IMR-90 (cell line): ENCODE measurements around the gene NTF3. TPM values are rescaled to one million over a fixed set of nuclear protein-coding genes. Genes with fewer than 3 reads are reported as not detected.

Experiments used
- ATAC-seq: fragments of 200-7000 bp; cut with Tn5 transposase; 2 replicates; pipeline ENCODE4 v1.9.1; 2020; ENCODE audit warnings: low read depth, mild to moderate bottlenecking, moderate library complexity
- BruUV-seq: library from RNA; stranded (reverse); fragments of 400-500 nt; replicated peaks from 2 replicates; lab custom pipeline; 2021; lab: Mats Ljungman, UMichigan
- CTCF ChIA-PET: fragments of 300-600 bp; formaldehyde crosslinking; extraction: SDS; loops from one replicate; lab custom pipeline; 2021; ENCODE audit warnings: antibody characterized with exemption; lab: Yijun Ruan, JAX
- POLR2A ChIA-PET: fragments of 300-600 bp; sonication (Branson Sonifier 250); formaldehyde crosslinking; loops from one replicate; lab custom pipeline; 2022; ENCODE audit warnings: antibody characterized with exemption; ENCODE audit not compliant: unreplicated experiment; lab: Charles Lee
- DNase-seq: peaks from one replicate; pipeline ENCODE4 v3.0.0; 2013
- H2AFZ ChIP-seq: replicated peaks from 2 replicates; pipeline ENCODE3; 2013; ENCODE audit warnings: low read length, mild to moderate bottlenecking; ENCODE audit not compliant: poor library complexity
- H2AK5ac ChIP-seq: 2 replicates; pipeline ENCODE4 v1.6.1; 2013; ENCODE audit warnings: low read depth, low read length, inconsistent platforms
- H2AK9ac ChIP-seq: replicated peaks from 2 replicates; pipeline ENCODE3; 2013; ENCODE audit warnings: mild to moderate bottlenecking, low read depth, low read length, moderate library complexity; ENCODE audit not compliant: poor library complexity
- H2BK120ac ChIP-seq: 2 replicates; pipeline ENCODE4 v1.6.1; 2013; ENCODE audit warnings: low read depth, low read length, inconsistent platforms
- H2BK15ac ChIP-seq: 3 replicates; pipeline ENCODE4 v1.6.1; 2013; ENCODE audit warnings: low read depth, low read length, inconsistent platforms
- H2BK20ac ChIP-seq: 2 replicates; pipeline ENCODE4 v1.6.1; 2013; ENCODE audit warnings: low read depth, mild to moderate bottlenecking, inconsistent platforms, low read length, moderate library complexity
- H2BK5ac ChIP-seq: 2 replicates; pipeline ENCODE4 v1.6.1; 2013; ENCODE audit warnings: mild to moderate bottlenecking, low read depth, low read length, inconsistent platforms; ENCODE audit not compliant: poor library complexity, severe bottlenecking
- H3K14ac ChIP-seq: replicated peaks from 2 replicates; pipeline ENCODE4 v1.6.1; 2013; ENCODE audit warnings: low read depth, low read length, inconsistent platforms
- H3K18ac ChIP-seq: 2 replicates; pipeline ENCODE4 v1.6.1; 2013; ENCODE audit warnings: low read depth, low read length, control low read depth
- H3K23ac ChIP-seq: 2 replicates; pipeline ENCODE4 v1.6.1; 2013; ENCODE audit warnings: low read depth, low read length, inconsistent platforms
- H3K27ac ChIP-seq: 2 replicates; pipeline ENCODE4 v1.5.1; 2013; ENCODE audit warnings: mild to moderate bottlenecking, control low read depth, low read length; ENCODE audit not compliant: insufficient read depth
- H3K27me3 ChIP-seq: 2 replicates; pipeline ENCODE4 v1.6.1; 2013; ENCODE audit warnings: low read length; ENCODE audit not compliant: control insufficient read depth, insufficient read depth
- H3K36me3 ChIP-seq: 2 replicates; pipeline ENCODE4 v1.6.1; 2013; ENCODE audit warnings: low read length, mixed read lengths; ENCODE audit not compliant: control insufficient read depth, insufficient read depth
- H3K4ac ChIP-seq: 2 replicates; pipeline ENCODE4 v1.6.1; 2013; ENCODE audit warnings: low read depth, low read length, inconsistent platforms
- H3K4me1 ChIP-seq: 2 replicates; pipeline ENCODE4 v1.6.1; 2013; ENCODE audit warnings: low read length, mixed read lengths; ENCODE audit not compliant: control insufficient read depth, insufficient read depth
- H3K4me2 ChIP-seq: 2 replicates; pipeline ENCODE4 v1.6.1; 2013; ENCODE audit warnings: low read depth, mild to moderate bottlenecking, control low read depth, low read length, moderate library complexity
- H3K4me3 ChIP-seq: 2 replicates; pipeline ENCODE4 v1.5.1; 2013; ENCODE audit warnings: low read depth, mild to moderate bottlenecking, control low read depth, low read length, moderate library complexity; ENCODE audit not compliant: insufficient read depth
- H3K56ac ChIP-seq: 2 replicates; pipeline ENCODE4 v1.6.1; 2013; ENCODE audit warnings: low read length, inconsistent platforms; ENCODE audit not compliant: insufficient read depth; ENCODE audit errors: extremely low read depth
- H3K79me1 ChIP-seq, 2 experiments: 2 replicates each; pipeline ENCODE4 v1.6.1; 2013; ENCODE audit warnings: low read length in 2 of 2, inconsistent platforms in 1 of 2, low read depth in 1 of 2
- H3K9ac ChIP-seq: 2 replicates; pipeline ENCODE4 v1.6.1; 2013; ENCODE audit warnings: low read depth, low read length, control low read depth
- H3K9me1 ChIP-seq: 2 replicates; pipeline ENCODE4 v1.6.1; 2013; ENCODE audit warnings: low read length, inconsistent platforms; ENCODE audit not compliant: insufficient read depth
- H3K9me3 ChIP-seq: 2 replicates; pipeline ENCODE4 v1.6.1; 2013; ENCODE audit warnings: low read length; ENCODE audit not compliant: control insufficient read depth, insufficient read depth
- H4K20me1 ChIP-seq: 2 replicates; pipeline ENCODE4 v1.6.1; 2013; ENCODE audit warnings: low read length, inconsistent platforms; ENCODE audit not compliant: insufficient read depth
- H4K5ac ChIP-seq: 2 replicates; pipeline ENCODE4 v1.6.1; 2013; ENCODE audit warnings: mild to moderate bottlenecking, low read depth, low read length, control low read depth
- H4K8ac ChIP-seq, 2 experiments: 2 replicates each; pipeline ENCODE4 v1.6.1; 2013; ENCODE audit warnings: low read depth in 2 of 2, low read length in 2 of 2, control low read depth in 1 of 2, inconsistent platforms in 1 of 2
- H4K91ac ChIP-seq: 2 replicates; pipeline ENCODE4 v1.6.1; 2013; ENCODE audit warnings: low read depth, low read length, inconsistent platforms; ENCODE audit not compliant: insufficient read depth
- FOS ChIP-seq: fragments of 150-350 bp; IDR thresholded peaks from 2 replicates; pipeline ENCODE4 v1.6.1; 2016; ENCODE audit warnings: low read depth, low read length
- MAFK ChIP-seq: IDR thresholded peaks from 2 replicates; pipeline ENCODE4 v1.6.1; 2012; ENCODE audit warnings: low read depth, low read length, improper control_type of control experiment
- MAZ ChIP-seq: IDR thresholded peaks from 2 replicates; pipeline ENCODE4 v1.6.1; 2012; ENCODE audit warnings: low read depth, mild to moderate bottlenecking, low read length, improper control_type of control experiment, moderate library complexity, borderline replicate concordance
- NFE2L2 ChIP-seq: fragments of 150-350 bp; IDR thresholded peaks from 2 replicates; pipeline ENCODE4 v1.6.1; 2016; ENCODE audit warnings: low read depth, mild to moderate bottlenecking, low read length
- POLR2A ChIP-seq: IDR thresholded peaks from 2 replicates; pipeline ENCODE4 v1.6.1; 2012; ENCODE audit warnings: mild to moderate bottlenecking, low read depth, low read length
- RCOR1 ChIP-seq: IDR thresholded peaks from 2 replicates; pipeline ENCODE4 v1.6.1; 2012; ENCODE audit warnings: mild to moderate bottlenecking, low read length, improper control_type of control experiment; ENCODE audit not compliant: insufficient replicate concordance
- USF2 ChIP-seq: fragments of 150-350 bp; IDR thresholded peaks from 2 replicates; pipeline ENCODE4 v1.6.1; 2017; ENCODE audit warnings: mild to moderate bottlenecking, antibody characterized with exemption, low read length, low read depth
- WGBS, 2 experiments: methylation state at CpG; one replicate each; pipeline versions ENCODE4 v1.1.5 to v1.1.7; 2013; ENCODE audit warnings: missing lambda C conversion rate in 2 of 2; ENCODE audit not compliant: insufficient read length in 1 of 2; ENCODE audit errors: extremely low coverage in 2 of 2; 5-methylcytosine and 5-hydroxymethylcytosine counted together
- dilution Hi-C: fragments of 300-500 bp; cut with HindIII; formaldehyde crosslinking; loops from one replicate; pipeline ENCODE4 v1.14.3; 2018; ENCODE audit warnings: low sequenced_read_pairs; ENCODE audit not compliant: unreplicated experiment
- in situ Hi-C: fragments of 300-500 bp; cut with MboI; formaldehyde crosslinking; loops from 3 replicates; pipeline ENCODE4 v1.14.3; 2019; ENCODE audit warnings: low sequenced_read_pairs, inconsistent platforms, mixed read lengths
- intact Hi-C: fragments of 100-400 bp; cut with micrococcal nuclease; formaldehyde crosslinking; loops from 2 replicates; pipeline ENCODE4 v1.10.0; 2022
- polyA plus RNA-seq, 3 experiments: library from polyadenylated mRNA; depleted of rRNA; stranded (reverse); fragments of >200 nt; gene quantifications; 2 replicates each; pipeline ENCODE4 v1.2.3, GENCODE V29; 2012; ENCODE audit warnings: low replicate concordance in 1 of 3
- total RNA-seq: library from RNA; depleted of rRNA; stranded (reverse); fragments of >200 nt; gene quantifications from 2 replicates; pipeline ENCODE4 v1.2.3, GENCODE V29; 2012

NTF3 gene
- total and polyA plus RNA-seq, 2 of the 4 experiments (the other 2 are of a cell fraction) = 12.2 to 32.4 TPM

- 45% methylated on average over 2 of the region's 4 CpGs; no CpG with 5 or more reads in 1 of the 2 experiments for WGBS, 2 experiments
- Histone ChIP-seq H3K18ac (peak overlapping the region; percentile 2; the same call in 1 of the 2 replicates), H3K9me1 (peaks cover 58% of the 10 kb centered on the region), H3K14ac (peak overlapping the region; percentile 44), H2AK9ac (peak overlapping the region; percentile 31), H3K4me3 (no peak overlapping the region), H3K4me1 (peaks cover 54% of the 10 kb centered on the region), H2BK5ac (no peak overlapping the region), H3K4me2 (no peak overlapping the region), H4K5ac (peak overlapping the region; percentile 4; the same call in 1 of the 2 replicates), H3K4ac (peak overlapping the region; percentile 61; the same call in 1 of the 2 replicates), H3K23ac (peak overlapping the region; percentile 31; the same call in 1 of the 2 replicates), H2AK5ac (0 out of 2 replicates have a peak overlapping the region, but pooled peaks have one; percentile 34), H3K9ac (no peak overlapping the region), H4K91ac (no peak overlapping the region), H4K8ac (peak overlapping the region in 1 of 2 experiments; percentile 41; a peak in 2 of 4 replicates), H3K56ac (no peak overlapping the region), H2BK20ac (peak overlapping the region; percentile 60; the same call in 1 of the 2 replicates), H3K27ac (peak overlapping the region; percentile 63; the same call in 1 of the 2 replicates), H2AFZ (no peak overlapping the region), H3K27me3 (no peaks in the 10 kb centered on the region), H3K9me3 (no peaks in the 10 kb centered on the region), H4K20me1 (peaks cover 24% of the 10 kb centered on the region), H3K36me3 (peaks cover 17% of the 10 kb centered on the region), H2BK120ac (peak overlapping the region; percentile 1; the same call in 1 of the 2 replicates), H3K79me1 (peaks cover 67 to 94% of the 10 kb centered on the region in 2 experiments), H2BK15ac (no peak overlapping the region)
- no peak for ATAC-seq
- no peak for TF ChIP-seq USF2
- TF ChIP-seq NFE2L2 = no peak
- TF ChIP-seq MAZ = no peak
- no peak for TF ChIP-seq FOS
- TF ChIP-seq MAFK = no peak
- TF ChIP-seq POLR2A = no peak
- TF ChIP-seq RCOR1 = no peak
- no TSS peak for BruUV-seq
- ChIA-PET CTCF (no interaction called here), POLR2A (no interaction called here)
- intact Hi-C loops = loop anchor here (5.0 kb wide), 1 partner anchor 43 kb away; no protein-coding TSS in a partner anchor
- no peak for DNase-seq
- dilution Hi-C loops = no loop called here
- in situ Hi-C loops = no loop called here
Observed at GRCh38 chr12:5485454-5485853, 53.5 kb downstream of the NTF3 start.
